Type B pancreatic cell (in vitro differentiated cells): Measurements from ENCODE around the gene WARS2. TPM values are rescaled to one million over a fixed set of nuclear protein-coding genes. Genes with fewer than 3 reads are reported as not detected.

Experiments used
- DNase-seq: peaks from one replicate; pipeline ENCODE4 v3.0.0; 2021; ENCODE audit warnings: mixed read lengths; ENCODE audit not compliant: unreplicated experiment; ENCODE audit errors: extremely low spot score
- H3K27ac Mint-ChIP-seq: 2 replicates; pipeline ENCODE4 v1.8.0; 2021; ENCODE audit warnings: mild to moderate bottlenecking, mixed read lengths
- H3K27me3 Mint-ChIP-seq: 2 replicates; pipeline ENCODE4 v1.8.0; 2021; ENCODE audit warnings: mixed read lengths
- H3K36me3 Mint-ChIP-seq: 2 replicates; pipeline ENCODE4 v1.8.0; 2021; ENCODE audit warnings: mixed read lengths
- H3K4me1 Mint-ChIP-seq: one replicate; pipeline ENCODE4 v1.8.0; 2021; ENCODE audit warnings: mixed read lengths; ENCODE audit not compliant: unreplicated experiment
- H3K4me3 Mint-ChIP-seq: 2 replicates; pipeline ENCODE4 v1.8.0; 2021; ENCODE audit warnings: mild to moderate bottlenecking, mixed read lengths
- H3K9me3 Mint-ChIP-seq: 2 replicates; pipeline ENCODE4 v1.8.0; 2021; ENCODE audit warnings: mixed read lengths
- CTCF ChIP-seq: fragments of 200-600 bp; sonication (generic); conservative IDR thresholded peaks from 2 replicates; pipeline ENCODE4 v1.5.0; 2021; ENCODE audit warnings: antibody characterized with exemption, mild to moderate bottlenecking
- total RNA-seq: library from RNA; stranded (reverse); gene quantifications from 2 replicates; pipeline ENCODE4 v1.2.1, GENCODE V29; 2021; ENCODE audit warnings: low replicate concordance

Gene WARS2
- total RNA-seq, 1 donor from 2014 or later: 13.8 TPM

DNA sequence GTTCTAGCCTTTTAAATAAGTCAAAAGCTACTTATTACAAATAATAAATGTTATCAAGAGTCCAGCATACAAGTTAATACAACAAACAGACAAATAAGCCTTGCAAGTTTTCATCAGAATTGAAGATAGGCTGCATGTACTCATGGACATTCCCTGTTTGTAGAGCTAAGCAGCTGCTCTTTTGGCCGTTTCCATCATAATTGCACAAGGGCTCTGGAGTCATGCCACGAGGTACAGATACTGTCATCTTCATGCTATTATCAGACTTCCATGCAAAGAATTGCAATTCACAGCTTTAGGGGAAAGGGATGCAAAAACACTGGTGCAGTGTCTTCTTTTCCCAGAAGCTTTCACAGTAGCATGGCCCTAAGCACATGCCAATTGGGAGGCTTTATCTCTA is 99.5 kb downstream of the WARS2 start:
- peaks cover 9% of the 10 kb centered on the region for H3K36me3 Mint-ChIP-seq
- DNase-seq: no peak
- no peaks in the 10 kb centered on the region for H3K27me3 Mint-ChIP-seq
- no peaks in the 10 kb centered on the region for H3K9me3 Mint-ChIP-seq
- H3K27ac Mint-ChIP-seq: no peak overlapping the region
- no peak overlapping the region for H3K4me3 Mint-ChIP-seq
- TF ChIP-seq CTCF: no peak
- no peaks in the 10 kb centered on the region for H3K4me1 Mint-ChIP-seq

DNA sequence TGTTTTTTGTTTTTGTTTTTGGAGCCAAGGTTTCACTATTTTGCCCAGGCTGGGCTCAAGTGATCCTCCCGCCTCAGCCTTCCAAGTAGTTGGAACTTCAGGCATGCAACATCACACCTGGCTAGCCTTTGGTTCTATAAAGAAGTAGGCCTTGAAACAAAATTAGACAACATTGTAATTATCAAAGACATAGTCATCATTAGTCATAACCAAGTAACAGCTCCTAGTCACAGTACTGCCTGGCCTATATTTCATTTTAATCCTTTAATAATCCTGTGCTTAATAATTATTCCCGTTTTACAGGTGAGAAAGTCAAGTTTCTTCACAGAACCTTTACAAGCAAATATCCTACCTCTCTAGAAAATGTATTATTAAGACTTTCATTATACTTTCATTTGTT is 100.0 kb downstream of the WARS2 start:
- DNase-seq: no peak
- no peak overlapping the region for H3K4me3 Mint-ChIP-seq

DNA sequence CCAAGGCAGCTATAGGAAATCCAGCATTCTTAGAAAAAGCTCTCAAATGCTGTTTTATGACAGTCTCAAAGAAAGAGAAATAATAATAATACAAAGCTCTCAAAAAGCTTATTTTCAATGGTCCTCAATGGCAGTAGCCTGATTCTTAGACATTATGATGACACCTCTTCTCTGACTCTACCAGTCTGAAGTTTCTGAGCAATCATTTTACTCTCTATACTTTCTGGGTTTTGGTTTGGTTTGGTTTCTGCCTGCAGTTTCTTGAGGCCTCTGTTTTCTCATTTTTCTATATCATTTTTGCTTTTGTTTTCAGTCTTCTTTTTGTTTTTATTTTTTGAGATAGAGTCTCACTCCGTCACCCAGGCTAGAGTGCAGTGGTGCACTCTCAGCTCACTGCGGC is 102.1 kb downstream of the WARS2 start:
- Mint-ChIP-seq H3K36me3 (peaks cover 7% of the 10 kb centered on the region), H3K4me3 (no peak overlapping the region), H3K9me3 (no peaks in the 10 kb centered on the region), H3K27me3 (no peaks in the 10 kb centered on the region), H3K27ac (no peak overlapping the region), H3K4me1 (no peaks in the 10 kb centered on the region)
- no peak for DNase-seq
- TF ChIP-seq CTCF: no peak

More for the DNA sequence above, 100.0 kb downstream of the WARS2 start:
- Mint-ChIP-seq H3K27ac (no peak overlapping the region), H3K4me1 (no peaks in the 10 kb centered on the region), H3K36me3 (peaks cover 9% of the 10 kb centered on the region), H3K9me3 (no peaks in the 10 kb centered on the region), H3K27me3 (no peaks in the 10 kb centered on the region)
- TF ChIP-seq CTCF: no peak

DNA sequence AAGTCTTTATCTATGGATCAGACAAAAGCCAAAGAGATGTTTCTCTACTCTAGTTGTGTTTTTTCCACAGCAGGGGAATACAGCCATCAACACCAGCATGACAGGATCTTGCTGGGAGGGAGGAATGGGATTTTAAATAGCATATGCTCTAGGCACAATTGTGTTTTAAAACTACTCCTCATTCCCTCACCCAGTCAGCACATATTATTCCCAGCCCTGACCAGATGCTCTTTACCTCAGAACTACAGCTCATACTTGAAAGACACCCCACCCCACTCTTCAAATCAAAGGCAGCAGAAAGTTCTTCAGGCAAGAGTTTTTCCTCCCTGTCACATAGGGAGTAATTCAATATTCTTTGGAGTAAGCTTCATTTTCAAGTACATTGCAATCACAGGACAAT is 106.1 kb downstream of the WARS2 start:
- H3K27ac Mint-ChIP-seq: no peak overlapping the region
- H3K4me1 Mint-ChIP-seq: no peaks in the 10 kb centered on the region
- H3K4me3 Mint-ChIP-seq: no peak overlapping the region
- DNase-seq: no peak
- H3K36me3 Mint-ChIP-seq: peaks cover 6% of the 10 kb centered on the region
- no peak for TF ChIP-seq CTCF
- H3K9me3 Mint-ChIP-seq: no peaks in the 10 kb centered on the region
- H3K27me3 Mint-ChIP-seq: no peaks in the 10 kb centered on the region

- Mint-ChIP-seq H3K27me3 (no peaks in the 10 kb centered on the region), H3K9me3 (no peaks in the 10 kb centered on the region), H3K36me3 (peaks cover 3% of the 10 kb centered on the region), H3K4me1 (no peaks in the 10 kb centered on the region), H3K27ac (no peak overlapping the region), H3K4me3 (no peak overlapping the region)
- no peak for DNase-seq
- TF ChIP-seq CTCF: no peak
These were observed 107.5 kb downstream of the WARS2 start for GRCh38 chr1:119032986-119033385.

DNA sequence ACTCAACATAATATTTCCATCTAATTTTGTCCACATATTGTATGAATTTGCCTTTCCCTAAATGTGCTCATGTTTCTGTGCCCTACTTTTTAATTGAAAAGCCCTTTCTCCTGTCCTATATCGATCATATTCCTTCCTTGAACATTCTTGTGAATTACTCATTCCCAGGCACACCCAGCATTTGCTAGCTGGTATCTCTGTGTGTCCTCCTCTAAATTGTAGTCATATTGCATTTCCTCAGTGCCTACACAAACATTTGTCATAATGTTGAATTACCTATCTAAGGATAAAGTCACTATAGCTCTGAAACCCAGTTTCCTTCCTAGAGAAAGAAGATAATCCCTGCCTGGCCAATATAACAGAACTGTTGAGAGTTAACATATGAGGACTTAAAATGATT is 112.7 kb downstream of the WARS2 start:
- Mint-ChIP-seq H3K4me1 (no peaks in the 10 kb centered on the region), H3K36me3 (no peaks in the 10 kb centered on the region), H3K9me3 (no peaks in the 10 kb centered on the region), H3K4me3 (no peak overlapping the region), H3K27me3 (no peaks in the 10 kb centered on the region), H3K27ac (no peak overlapping the region)
- no peak for TF ChIP-seq CTCF
- no peak for DNase-seq
